Endodermal cell (in vitro differentiated cells): ENCODE results near the gene NXPE3. TPM values are rescaled to one million over a fixed set of nuclear protein-coding genes. Genes with fewer than 3 reads are reported as not detected.

Experiments
- DNase-seq: peaks from one replicate; pipeline ENCODE4 v3.0.0-alpha.2; 2017
- H3K27ac ChIP-seq: 2 replicates; pipeline ENCODE4 v1.5.1; 2013; ENCODE audit warnings: mild to moderate bottlenecking, low read depth, low read length, moderate library complexity
- H3K27me3 ChIP-seq: 2 replicates; pipeline ENCODE4 v1.6.1; 2013; ENCODE audit warnings: mild to moderate bottlenecking, low read length, moderate library complexity; ENCODE audit not compliant: insufficient read depth, control insufficient read depth, poor library complexity, severe bottlenecking
- H3K36me3 ChIP-seq: 2 replicates; pipeline ENCODE4 v1.7.0; 2013; ENCODE audit warnings: mild to moderate bottlenecking, low read length, moderate library complexity; ENCODE audit not compliant: control insufficient read depth, insufficient read depth
- H3K4me1 ChIP-seq: one replicate; pipeline ENCODE4 v1.7.0; 2013; ENCODE audit warnings: low read length; ENCODE audit not compliant: control insufficient read depth, insufficient read depth
- H3K4me3 ChIP-seq: 2 replicates; pipeline ENCODE4 v1.5.1; 2013; ENCODE audit warnings: mild to moderate bottlenecking, low read length, moderate library complexity
- H3K9ac ChIP-seq: 2 replicates; pipeline ENCODE4 v1.6.1; 2013; ENCODE audit warnings: mild to moderate bottlenecking, low read length, moderate library complexity; ENCODE audit not compliant: poor library complexity, severe bottlenecking; ENCODE audit errors: extremely low read depth
- H3K9me3 ChIP-seq: 2 replicates; pipeline ENCODE4 v1.6.1; 2013; ENCODE audit warnings: mild to moderate bottlenecking, low read length, moderate library complexity; ENCODE audit not compliant: control insufficient read depth
- H3K27ac Mint-ChIP-seq: 2 replicates; pipeline ENCODE4 v1.8.0; 2020; ENCODE audit warnings: mixed read lengths
- H3K27me3 Mint-ChIP-seq: 2 replicates; pipeline ENCODE4 v1.8.0; 2021; ENCODE audit warnings: mild to moderate bottlenecking, mixed read lengths; ENCODE audit not compliant: insufficient read depth
- H3K36me3 Mint-ChIP-seq: 2 replicates; pipeline ENCODE4 v1.8.0; 2020; ENCODE audit warnings: low read depth, mixed read lengths
- H3K4me1 Mint-ChIP-seq: 2 replicates; pipeline ENCODE4 v1.8.0; 2020; ENCODE audit warnings: mixed read lengths
- H3K4me3 Mint-ChIP-seq: 2 replicates; pipeline ENCODE4 v1.8.0; 2020; ENCODE audit warnings: mild to moderate bottlenecking, moderate library complexity, mixed read lengths
- H3K9me3 Mint-ChIP-seq: 2 replicates; pipeline ENCODE4 v1.8.0; 2020; ENCODE audit warnings: mild to moderate bottlenecking, mixed read lengths
- CTCF ChIP-seq: fragments of 200-600 bp; sonication (generic); conservative IDR thresholded peaks from 2 replicates; pipeline ENCODE4 v1.5.0; 2021; ENCODE audit warnings: antibody characterized with exemption, mild to moderate bottlenecking
- WGBS, 2 experiments: methylation state at CpG; one replicate each; pipeline versions ENCODE4 v1.1.5 to v1.1.7; 2013; ENCODE audit warnings: missing lambda C conversion rate in 2 of 2, mixed read lengths in 1 of 2; ENCODE audit not compliant: insufficient coverage in 1 of 2, insufficient read length in 1 of 2; 5-methylcytosine and 5-hydroxymethylcytosine counted together
- total RNA-seq, 2 donors: library from RNA; stranded (reverse); fragmentation: NEBNext Ultra II Directional in 1 of 2; extraction: Animal tissue kit (Norgen Biotek cat#: 25700) in 1 of 2; gene quantifications; 2 replicates in 1 of 2; 3 replicates in 1 of 2; pipeline ENCODE4 v1.2.1, GENCODE V29; 2021

Gene NXPE3
- total RNA-seq, 2 donors from 2014 or later = 6.9 to 7.7 TPM

GRCh38 chr3:101868534-101869464 lies 89.8 kb downstream of the NXPE3 start:
- 87 to 93% methylated on average over 11 to 12 of the region's 12 CpGs for WGBS, 2 experiments
- no peaks in the 10 kb centered on the region for H3K27me3 ChIP-seq
- H3K4me1 ChIP-seq = peaks cover 5% of the 10 kb centered on the region
- H3K4me3 ChIP-seq = no peak overlapping the region
- no peaks in the 10 kb centered on the region for H3K36me3 ChIP-seq
- TF ChIP-seq CTCF = no peak
- Mint-ChIP-seq H3K9me3 (no peaks in the 10 kb centered on the region), H3K4me3 (no peak overlapping the region), H3K36me3 (no peaks in the 10 kb centered on the region), H3K4me1 (peaks cover 14% of the 10 kb centered on the region), H3K27me3 (no peaks in the 10 kb centered on the region), H3K27ac (no peak overlapping the region)
- H3K27ac ChIP-seq = no peak overlapping the region
- H3K9ac ChIP-seq = no peak overlapping the region
- peak; percentile 66 for DNase-seq
- no peaks in the 10 kb centered on the region for H3K9me3 ChIP-seq

GRCh38 chr3:101870138-101870537 lies 91.1 kb downstream of the NXPE3 start:
- no peaks in the 10 kb centered on the region for H3K36me3 ChIP-seq
- no peak overlapping the region for H3K27ac Mint-ChIP-seq
- no peak overlapping the region for H3K4me3 Mint-ChIP-seq
- H3K9me3 ChIP-seq = no peaks in the 10 kb centered on the region
- peaks cover 14% of the 10 kb centered on the region for H3K4me1 Mint-ChIP-seq
- H3K4me1 ChIP-seq = peaks cover 5% of the 10 kb centered on the region
- no peaks in the 10 kb centered on the region for H3K27me3 ChIP-seq
- H3K27ac ChIP-seq = no peak overlapping the region
- H3K4me3 ChIP-seq = no peak overlapping the region
- no peaks in the 10 kb centered on the region for H3K36me3 Mint-ChIP-seq
- no peaks in the 10 kb centered on the region for H3K9me3 Mint-ChIP-seq
- no peak for DNase-seq
- H3K9ac ChIP-seq = no peak overlapping the region
- no peaks in the 10 kb centered on the region for H3K27me3 Mint-ChIP-seq
- TF ChIP-seq CTCF = no peak
- WGBS, 2 experiments = 90 to 96% methylated on average over 2 to 5 of the region's 5 CpGs

GRCh38 chr3:101873619-101874018 lies 94.6 kb downstream of the NXPE3 start:
- H3K9ac ChIP-seq = no peak overlapping the region
- Mint-ChIP-seq H3K4me3 (no peak overlapping the region), H3K36me3 (no peaks in the 10 kb centered on the region), H3K27ac (no peak overlapping the region), H3K27me3 (no peaks in the 10 kb centered on the region), H3K9me3 (no peaks in the 10 kb centered on the region), H3K4me1 (peaks cover 3% of the 10 kb centered on the region)
- no peak overlapping the region for H3K27ac ChIP-seq
- no peaks in the 10 kb centered on the region for H3K36me3 ChIP-seq
- DNase-seq = no peak
- 70 to 86% methylated on average over 1 of the region's 2 CpGs for WGBS, 2 experiments
- H3K4me1 ChIP-seq = peaks cover under 1% of the 10 kb centered on the region
- no peak for TF ChIP-seq CTCF
- no peaks in the 10 kb centered on the region for H3K27me3 ChIP-seq
- H3K9me3 ChIP-seq = no peaks in the 10 kb centered on the region
- H3K4me3 ChIP-seq = no peak overlapping the region
